ENCODE measurements around the gene SARS1. TPM values are rescaled to one million over a fixed set of nuclear protein-coding genes. Genes with fewer than 3 reads are reported as not detected.
"Not testable (repeated sequence)": the region's sequence is repeated elsewhere in the genome, so short reads cannot be mapped to it uniquely, and the experiment has no call there.

SARS1 gene
- polyA plus RNA-seq, 4 donors: 127 to 138 (median 131) TPM

- no peak for DNase-seq (ENCODE audit: low read depth in 4 of 4, low spot score in 3 of 4)
Observed at GRCh38 chr1:109272831-109273547, 59.3 kb downstream of the SARS1 start.

- no peak for DNase-seq (ENCODE audit: low read depth in 4 of 4, low spot score in 3 of 4)
Observed at GRCh38 chr1:109273570-109274288, 60.0 kb downstream of the SARS1 start.

GRCh38 chr1:109274533-109275476, 61.1 kb downstream of the SARS1 start:
- no peak for DNase-seq (ENCODE audit: low read depth in 4 of 4, low spot score in 3 of 4)

- no peak for DNase-seq (ENCODE audit: low read depth in 4 of 4, low spot score in 3 of 4)
Observed at GRCh38 chr1:109275706-109276345, 62.1 kb downstream of the SARS1 start.

- no peak for DNase-seq (ENCODE audit: low read depth in 4 of 4, low spot score in 3 of 4)
Observed at GRCh38 chr1:109277434-109278204, 63.9 kb downstream of the SARS1 start.

- no peak for DNase-seq (ENCODE audit: low read depth in 4 of 4, low spot score in 3 of 4)
Observed at GRCh38 chr1:109279615-109280278, 66.0 kb downstream of the SARS1 start.

- no peak for DNase-seq (ENCODE audit: low read depth in 4 of 4, low spot score in 3 of 4)
Observed at GRCh38 chr1:109280862-109281261, 67.1 kb downstream of the SARS1 start.

GRCh38 chr1:109281680-109282496, 68.2 kb downstream of the SARS1 start:
- DNase-seq (ENCODE audit: low read depth in 4 of 4, low spot score in 3 of 4): no peak

- no peak for DNase-seq (ENCODE audit: low read depth in 4 of 4, low spot score in 3 of 4)
Observed at GRCh38 chr1:109282497-109282951, 68.8 kb downstream of the SARS1 start.

GRCh38 chr1:109282952-109283747, 69.4 kb downstream of the SARS1 start, which contains the start of gene PSRC1:
Gene PSRC1, minus strand, starts transcription at chr1:109283145.
- DNase-seq (ENCODE audit: low read depth in 4 of 4, low spot score in 3 of 4): peak; percentile 90 to 95 (median 92)

- DNase-seq (ENCODE audit: low read depth in 4 of 4, low spot score in 3 of 4): no peak
Observed at GRCh38 chr1:109283748-109284600, 70.3 kb downstream of the SARS1 start.

GRCh38 chr1:109286762-109287161, 73.0 kb downstream of the SARS1 start:
- not testable (repeated sequence) for DNase-seq (ENCODE audit: low read depth in 4 of 4, low spot score in 3 of 4)
